DMS53 (cell line): ENCODE data around the gene FAM177A1.
"Not testable (repeated sequence)": the region's sequence is repeated elsewhere in the genome, so short reads cannot be mapped to it uniquely, and the experiment has no call there.

Source experiments
- DNase-seq: peaks from one replicate; lab custom pipeline; 2025; lab: John Stamatoyannopoulos, UW

FAM177A1 gene

GRCh38 chr14:35061113-35061791 lies 15.2 kb downstream of the FAM177A1 start:
- DNase-seq, result not testable (repeated sequence)

DNA sequence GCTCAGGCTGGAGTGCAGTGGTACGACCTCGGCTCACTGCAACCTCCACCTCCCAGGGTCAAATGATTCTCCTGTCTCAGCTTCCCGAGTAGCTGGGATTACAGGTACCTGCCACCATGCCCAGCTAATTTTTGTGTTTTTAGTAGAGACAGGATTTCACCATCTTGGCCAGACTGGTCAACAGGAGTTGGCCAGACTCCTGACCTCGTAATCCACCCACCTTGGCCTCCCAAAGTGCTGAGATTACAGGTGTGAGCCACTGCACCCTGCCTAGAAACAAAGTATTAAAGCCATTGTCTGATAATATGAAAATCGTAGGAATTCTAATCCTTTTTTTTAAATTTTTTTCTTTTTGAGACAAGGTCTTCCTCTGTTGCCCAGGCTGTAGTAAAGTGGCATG lies 19.7 kb downstream of the FAM177A1 start:
- not testable (repeated sequence) for DNase-seq

DNA sequence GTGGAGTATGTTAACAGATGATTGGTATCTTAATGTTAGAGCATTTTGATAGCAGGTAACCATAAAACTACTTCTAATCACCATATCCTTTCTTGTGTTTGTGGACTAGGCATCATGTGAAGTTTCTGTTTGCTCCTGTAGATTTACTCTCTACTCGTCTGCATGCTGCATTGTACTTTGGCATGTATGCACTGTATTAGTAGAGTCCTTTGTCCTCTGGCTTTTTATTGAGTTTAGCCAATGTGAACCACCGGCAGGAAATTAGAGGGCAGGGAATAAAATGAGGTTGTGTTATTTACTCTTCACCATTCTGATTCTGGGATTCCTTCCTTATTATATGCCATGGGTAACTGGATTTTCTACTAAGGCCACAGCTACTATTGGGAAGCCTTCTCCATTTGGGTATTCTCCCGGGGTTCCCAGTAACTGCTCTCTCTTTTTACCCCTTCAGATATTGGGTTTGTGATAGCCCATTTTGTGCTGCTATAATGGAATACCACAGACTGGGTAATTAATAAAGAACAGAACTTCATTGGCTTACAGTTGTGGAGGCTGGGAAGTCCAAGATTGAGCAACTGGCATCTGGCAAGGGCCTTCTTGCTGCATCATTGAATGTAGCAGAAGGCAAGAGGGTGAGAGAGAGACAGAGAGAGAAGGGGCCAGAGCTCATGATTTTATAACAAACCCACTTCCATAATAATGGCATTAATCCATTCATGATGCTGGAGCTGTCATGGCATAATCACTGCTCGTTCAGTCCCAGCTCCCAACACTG lies 22.4 kb downstream of the FAM177A1 start:
- DNase-seq, result no peak

DNA sequence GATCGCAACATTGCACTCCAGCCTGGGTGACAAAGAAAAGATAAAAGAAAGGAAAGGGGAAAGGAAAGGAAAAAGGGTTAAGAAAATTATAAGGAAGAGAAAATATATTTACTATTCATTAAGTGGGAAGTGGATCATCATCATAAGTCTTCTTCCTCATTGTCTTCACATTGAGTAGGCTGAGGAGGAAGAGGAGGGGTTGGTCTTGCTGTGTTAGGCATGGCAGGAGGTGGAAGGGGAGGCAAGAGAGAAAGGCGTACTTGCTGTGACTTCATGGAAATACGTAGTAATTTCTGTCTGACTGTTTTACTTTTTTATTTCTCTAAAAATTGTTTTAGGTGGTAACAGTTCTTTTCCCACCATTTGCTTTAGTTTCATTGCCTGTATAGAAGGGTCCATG lies 26.2 kb downstream of the FAM177A1 start:
- no peak for DNase-seq

DNA sequence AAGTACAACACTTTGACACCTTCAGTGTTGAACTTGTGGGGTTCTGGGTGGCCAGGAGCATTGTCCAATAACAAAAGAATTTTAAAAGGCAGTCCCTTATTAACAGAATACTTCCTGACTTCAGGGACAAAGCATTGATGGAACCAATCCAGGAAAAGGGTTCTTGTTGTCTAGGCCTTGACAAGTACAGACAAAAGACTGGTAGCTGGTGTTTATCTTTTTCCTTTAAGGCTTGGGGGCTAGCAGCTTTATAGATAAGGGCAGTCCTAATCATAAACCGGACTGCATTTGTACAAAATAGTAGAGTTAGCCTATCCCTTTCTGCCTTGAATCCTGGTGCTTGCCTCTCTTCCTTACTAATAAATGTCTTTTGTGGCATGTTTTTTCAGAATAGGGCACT lies 27.4 kb downstream of the FAM177A1 start:
- DNase-seq, result no peak

- no peak for DNase-seq
Observed at GRCh38 chr14:35078082-35078481, 32.0 kb downstream of the FAM177A1 start.

- DNase-seq, result no peak
Observed at GRCh38 chr14:35079742-35080141, 33.7 kb downstream of the FAM177A1 start.

DNA sequence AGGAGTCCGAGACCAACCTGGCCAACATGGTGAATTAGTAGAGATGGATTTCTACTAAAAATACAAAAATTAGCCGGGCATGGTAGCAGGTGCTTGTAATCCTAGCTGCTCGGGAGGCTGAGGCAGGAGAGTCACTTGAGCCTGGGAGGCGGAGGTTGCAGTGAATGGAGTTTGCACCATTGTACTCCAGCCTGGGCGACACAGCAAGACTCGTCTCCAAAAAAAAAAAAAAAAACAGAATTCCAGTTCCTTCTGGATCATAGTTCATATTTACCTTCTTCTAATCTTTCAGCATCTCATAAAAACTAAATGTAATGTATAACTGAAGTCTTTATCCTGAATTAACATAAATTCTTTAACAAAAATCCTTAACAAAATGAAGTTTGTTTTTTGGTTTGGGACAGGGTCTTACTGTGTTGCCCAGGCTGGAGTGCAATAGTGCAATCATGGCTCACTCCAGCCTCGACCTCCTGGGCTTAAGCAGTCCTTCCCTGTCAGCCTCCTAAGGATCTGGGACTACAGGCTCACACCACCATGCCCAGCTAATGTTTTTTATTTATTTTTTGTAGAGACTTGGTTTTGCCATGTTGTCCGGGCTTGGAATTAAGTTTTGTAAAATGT lies 37.6 kb downstream of the FAM177A1 start:
- DNase-seq, result no peak

DNA sequence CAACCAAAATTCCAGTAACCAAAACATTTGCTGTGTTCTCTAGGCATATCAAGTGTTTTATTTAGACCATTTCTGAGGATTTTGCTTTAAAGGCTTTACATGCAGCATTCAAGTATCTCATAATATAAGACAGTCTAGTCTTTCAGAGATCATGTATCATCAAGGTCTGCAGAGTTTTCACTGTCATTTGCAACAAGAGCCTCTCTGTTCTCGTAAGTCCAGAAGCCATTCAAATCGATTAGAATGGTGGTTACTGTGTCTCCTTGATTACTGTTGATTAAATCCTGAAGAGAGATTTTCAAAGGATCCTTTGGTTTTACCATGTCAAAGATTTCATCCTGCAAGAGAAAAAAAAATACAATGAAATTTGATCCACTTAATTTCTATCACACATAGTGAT lies 39.4 kb downstream of the FAM177A1 start:
- no peak for DNase-seq

GRCh38 chr14:35088514-35088913 lies 42.4 kb downstream of the FAM177A1 start:
- no peak for DNase-seq

DNA sequence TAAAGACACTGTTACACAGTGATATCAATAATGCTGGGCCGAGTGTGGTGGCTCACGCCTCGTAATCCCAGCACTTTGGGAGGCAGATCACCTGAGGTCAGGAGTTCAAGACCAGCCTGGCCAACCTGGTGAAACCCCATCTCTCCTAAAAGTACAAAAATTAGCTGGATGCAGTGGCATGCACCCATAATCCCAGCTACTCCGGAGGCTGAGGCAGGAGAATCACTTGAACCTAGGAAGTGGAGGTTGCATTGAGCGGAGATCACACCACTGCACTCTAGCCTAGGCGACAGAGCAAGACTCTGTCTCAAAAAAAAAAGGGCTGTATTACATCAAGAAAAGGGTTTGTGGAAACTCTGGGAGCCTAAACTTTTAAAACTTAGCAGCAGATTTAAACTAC lies 48.6 kb downstream of the FAM177A1 start:
- not testable (repeated sequence) for DNase-seq

GRCh38 chr14:35107866-35108265 lies 61.8 kb downstream of the FAM177A1 start:
- no peak for DNase-seq

DNA sequence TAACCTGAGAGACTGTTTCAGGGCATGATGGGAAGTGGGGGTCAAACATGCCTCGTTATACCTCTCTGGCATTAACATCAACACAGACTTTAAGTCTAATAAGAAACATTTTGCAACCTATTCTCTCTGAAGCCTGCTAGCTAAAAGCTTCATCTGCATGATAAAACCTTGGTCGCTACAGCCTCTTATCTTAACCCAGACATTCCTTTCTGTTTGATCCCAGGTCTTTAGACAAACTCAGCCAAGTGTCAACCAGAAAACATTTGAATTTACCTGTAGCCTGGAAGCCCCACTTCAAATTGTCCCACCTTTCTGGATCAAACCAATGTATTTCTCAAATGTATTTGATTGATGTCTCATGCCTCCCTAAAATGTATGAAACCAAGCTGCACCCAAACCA lies 66.6 kb downstream of the FAM177A1 start:
- no peak for DNase-seq

- no peak for DNase-seq
Observed at GRCh38 chr14:35113308-35113950, 67.4 kb downstream of the FAM177A1 start.

DNA sequence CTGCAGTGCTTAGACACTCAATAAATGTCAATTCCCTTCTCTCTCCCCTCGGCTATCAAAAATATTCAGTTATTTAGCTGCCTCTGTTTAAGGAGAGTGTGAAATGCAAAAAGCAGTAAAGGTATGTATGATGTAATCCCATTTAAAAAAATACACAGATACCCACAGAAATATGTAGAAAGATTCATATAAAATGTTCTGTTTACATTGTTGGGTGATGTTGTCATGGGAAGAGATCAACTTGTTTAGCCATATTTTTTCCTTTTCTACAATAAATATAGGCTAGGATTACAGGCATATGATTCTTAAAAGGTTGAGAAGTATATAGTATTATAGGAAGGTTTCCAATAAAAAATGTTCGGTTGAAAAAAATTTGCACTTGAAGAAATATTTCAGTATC lies 68.0 kb downstream of the FAM177A1 start:
- no peak for DNase-seq

DNA sequence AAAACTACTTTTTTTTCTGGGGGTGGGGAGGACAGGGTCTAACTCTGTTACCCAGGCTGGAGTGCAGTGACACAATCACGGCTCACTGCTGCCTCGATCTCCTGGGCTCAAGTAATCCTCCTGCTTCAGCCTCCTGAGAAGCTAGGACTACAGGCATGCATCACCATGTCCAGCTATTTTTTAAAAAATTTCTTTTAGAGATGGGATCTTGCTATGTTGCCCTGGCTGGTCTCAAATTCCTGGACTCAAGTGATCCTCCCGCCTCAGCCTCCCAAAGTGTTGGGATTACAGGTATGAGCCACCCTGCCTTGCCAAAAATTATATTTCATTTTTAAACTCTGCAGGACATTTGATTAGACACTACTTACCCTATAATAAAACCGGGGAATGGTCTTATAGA lies 70.2 kb downstream of the FAM177A1 start:
- DNase-seq, result no peak

- DNase-seq, result no peak
Observed at GRCh38 chr14:35117112-35117511, 71.0 kb downstream of the FAM177A1 start.

GRCh38 chr14:35121026-35121886 lies 75.2 kb downstream of the FAM177A1 start:
- DNase-seq, result peak; percentile 48

DNA sequence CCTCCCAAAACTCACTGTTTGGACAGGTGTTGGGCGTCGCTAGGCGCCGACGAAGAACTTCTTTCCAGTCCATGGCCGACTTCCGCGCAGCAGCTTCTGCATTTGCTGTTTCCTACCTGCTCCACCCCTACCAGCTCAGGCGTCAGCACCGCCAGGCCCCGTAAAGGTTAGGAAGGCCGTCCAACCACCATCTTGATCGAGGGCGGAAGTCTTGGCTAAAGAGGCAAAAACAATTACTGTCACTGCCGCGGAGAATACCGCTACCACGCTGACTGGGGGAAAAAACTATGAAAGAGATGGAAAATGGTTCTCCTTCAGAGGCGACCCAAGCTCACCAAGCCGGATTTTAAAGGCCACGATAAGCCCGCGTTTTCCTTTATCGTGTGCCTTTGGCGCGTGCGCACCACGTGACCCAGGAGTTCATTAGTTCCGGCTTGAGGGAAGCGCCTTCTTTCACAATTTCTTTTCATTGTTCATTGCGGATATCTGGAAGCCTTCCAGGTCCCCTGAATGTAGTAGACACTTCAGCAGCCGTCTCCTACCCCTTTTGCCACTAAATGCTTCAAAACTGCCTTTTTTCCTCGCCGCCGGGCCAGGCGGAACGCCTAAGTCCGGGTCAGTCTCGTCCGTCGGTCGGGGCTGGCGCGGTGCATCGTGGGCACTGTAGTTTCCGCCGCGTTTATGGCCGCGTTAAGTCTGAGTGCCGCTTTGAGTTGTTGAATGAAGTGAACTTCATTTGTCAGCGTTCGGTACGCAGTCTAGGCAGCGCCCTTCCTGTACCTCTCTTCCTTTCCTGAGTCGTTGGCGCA lies 76.0 kb downstream of the FAM177A1 start, which contains the start of the genes PPP2R3C and PRORP:
PPP2R3C (minus strand) TSS at position 104 of the 809 bp plus-strand sequence; CDS start at position 73, 31 bp downstream.
PRORP (plus strand) TSS at position 666 of the 809 bp plus-strand sequence. CDS start 694 bp downstream, outside the sequence.
- DNase-seq, result peak; percentile 95

- peak; percentile 67 for DNase-seq
Observed at GRCh38 chr14:35122696-35123387, 76.8 kb downstream of the FAM177A1 start.
